ENCODE data around the gene NRTN.
"Not testable (repeated sequence)": the region's sequence is repeated elsewhere in the genome, so short reads cannot be mapped to it uniquely, and the experiment has no call there.

Gene NRTN

GRCh38 chr19:5804516-5805461, at the start of gene NRTN:
Gene NRTN (plus strand): TSS chr19:5805067. CDS start chr19:5824166, 19,099 bp downstream.
- Histone ChIP-seq H3K27ac (ENCODE audit: low read length) (no peak within 1 kb of the TSS), H3K27me3 (ENCODE audit: control insufficient read depth, insufficient read depth, low read length) (peaks cover 22% of the 10 kb centered on the region), H3K36me3 (ENCODE audit: control insufficient read depth, low read depth, low read length) (no peaks in the 10 kb centered on the region), H3K4me1 (ENCODE audit: control insufficient read depth, low read depth, low read length) (peaks cover 3% of the 10 kb centered on the region), H3K9ac (ENCODE audit: low read length) (peak within 1 kb of the TSS; percentile 28), H3K4me3 (ENCODE audit: low read length) (peak within 1 kb of the TSS; percentile 45), H3K9me3 (ENCODE audit: control insufficient read depth, low read depth, low read length) (no peaks in the 10 kb centered on the region)

GRCh38 chr19:5762608-5763217, 42.2 kb upstream of the NRTN start:
- H3K36me3 ChIP-seq (ENCODE audit: control insufficient read depth, low read depth, low read length), result no peaks in the 10 kb centered on the region
- no peaks in the 10 kb centered on the region for H3K9me3 ChIP-seq (ENCODE audit: control insufficient read depth, low read depth, low read length)
- H3K27ac ChIP-seq (ENCODE audit: low read length), result no peak overlapping the region
- no peaks in the 10 kb centered on the region for H3K27me3 ChIP-seq (ENCODE audit: control insufficient read depth, insufficient read depth, low read length)
- H3K9ac ChIP-seq (ENCODE audit: low read length), result no peak overlapping the region
- H3K4me3 ChIP-seq (ENCODE audit: low read length), result no peak overlapping the region
- no peaks in the 10 kb centered on the region for H3K4me1 ChIP-seq (ENCODE audit: control insufficient read depth, low read depth, low read length)

DNA sequence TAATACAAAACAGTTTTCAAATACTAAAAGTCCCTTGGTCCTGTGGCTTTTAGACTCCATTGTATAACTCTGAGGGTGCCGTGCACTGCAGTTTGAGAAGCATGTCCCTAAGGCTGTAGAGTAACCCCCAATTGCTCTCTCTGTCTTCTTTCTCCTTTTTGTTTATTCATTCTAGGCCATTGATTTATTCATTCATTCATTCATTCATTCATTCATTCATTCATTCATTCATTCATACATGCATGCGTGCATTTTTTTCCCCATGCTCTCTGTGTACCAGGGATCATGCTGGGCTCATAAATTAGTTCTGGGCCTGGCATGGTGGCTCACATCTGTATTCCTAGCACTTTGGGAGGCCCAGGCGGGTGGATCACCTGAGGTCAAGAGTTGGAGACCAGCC, 39.6 kb upstream of the NRTN start:
- H3K36me3 ChIP-seq (ENCODE audit: control insufficient read depth, low read depth, low read length), result no peaks in the 10 kb centered on the region
- no peak overlapping the region for H3K9ac ChIP-seq (ENCODE audit: low read length)
- no peaks in the 10 kb centered on the region for H3K4me1 ChIP-seq (ENCODE audit: control insufficient read depth, low read depth, low read length)
- H3K27me3 ChIP-seq (ENCODE audit: control insufficient read depth, insufficient read depth, low read length), result no peaks in the 10 kb centered on the region
- no peak overlapping the region for H3K27ac ChIP-seq (ENCODE audit: low read length)
- H3K4me3 ChIP-seq (ENCODE audit: low read length), result no peak overlapping the region
- no peaks in the 10 kb centered on the region for H3K9me3 ChIP-seq (ENCODE audit: control insufficient read depth, low read depth, low read length)

DNA sequence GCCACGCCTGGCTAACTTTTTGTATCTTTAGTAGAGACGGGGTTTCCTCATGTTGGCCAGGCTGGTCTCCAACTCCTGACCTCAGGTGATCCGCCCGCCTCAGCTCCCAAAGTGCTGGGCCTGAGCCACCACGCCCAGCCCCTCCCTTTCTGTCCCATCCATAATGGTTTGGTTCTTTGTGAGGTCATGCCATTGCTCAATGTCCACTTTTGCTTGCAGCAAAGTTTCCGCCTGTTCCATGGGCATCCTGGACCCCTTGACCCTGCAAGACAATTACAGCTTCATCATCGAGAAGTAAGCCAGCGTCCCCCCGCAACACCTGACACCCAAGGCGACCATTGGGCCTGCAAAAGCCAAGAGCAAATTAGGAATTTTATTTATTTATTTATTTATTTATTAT, 36.9 kb upstream of the NRTN start:
- no peaks in the 10 kb centered on the region for H3K4me1 ChIP-seq (ENCODE audit: control insufficient read depth, low read depth, low read length)
- no peaks in the 10 kb centered on the region for H3K36me3 ChIP-seq (ENCODE audit: control insufficient read depth, low read depth, low read length)
- no peak overlapping the region for H3K27ac ChIP-seq (ENCODE audit: low read length)
- H3K27me3 ChIP-seq (ENCODE audit: control insufficient read depth, insufficient read depth, low read length), result no peaks in the 10 kb centered on the region
- no peak overlapping the region for H3K9ac ChIP-seq (ENCODE audit: low read length)
- no peaks in the 10 kb centered on the region for H3K9me3 ChIP-seq (ENCODE audit: control insufficient read depth, low read depth, low read length)
- H3K4me3 ChIP-seq (ENCODE audit: low read length), result no peak overlapping the region

- Histone ChIP-seq H3K36me3 (ENCODE audit: control insufficient read depth, low read depth, low read length) (no peaks in the 10 kb centered on the region), H3K4me3 (ENCODE audit: low read length) (no peak overlapping the region), H3K9ac (ENCODE audit: low read length) (no peak overlapping the region), H3K9me3 (ENCODE audit: control insufficient read depth, low read depth, low read length) (no peaks in the 10 kb centered on the region), H3K4me1 (ENCODE audit: control insufficient read depth, low read depth, low read length) (no peaks in the 10 kb centered on the region), H3K27ac (ENCODE audit: low read length) (no peak overlapping the region), H3K27me3 (ENCODE audit: control insufficient read depth, insufficient read depth, low read length) (no peaks in the 10 kb centered on the region)
Measured at GRCh38 chr19:5772416-5772815, 32.5 kb upstream of the NRTN start.

DNA sequence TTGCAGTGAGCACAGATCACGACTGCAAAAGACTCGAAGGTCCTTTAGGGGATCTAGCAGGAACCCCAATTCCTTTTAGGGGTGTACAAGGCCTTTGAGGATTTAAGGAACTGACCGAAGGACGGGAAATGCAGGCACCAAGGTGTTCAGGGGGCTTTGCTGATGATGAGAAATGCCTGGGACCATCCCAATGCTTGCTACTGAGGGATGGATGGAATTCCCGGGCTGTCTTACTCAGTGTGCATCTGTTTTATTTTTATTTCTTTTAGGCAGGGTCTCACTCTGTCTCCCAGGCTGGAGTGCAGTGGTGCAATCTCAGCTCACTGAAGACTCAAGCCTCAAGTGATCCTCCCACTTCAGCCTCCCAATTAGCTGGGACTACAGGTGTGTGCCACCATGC, 31.6 kb upstream of the NRTN start:
- Histone ChIP-seq H3K4me1 (ENCODE audit: control insufficient read depth, low read depth, low read length) (no peaks in the 10 kb centered on the region), H3K27me3 (ENCODE audit: control insufficient read depth, insufficient read depth, low read length) (no peaks in the 10 kb centered on the region), H3K4me3 (ENCODE audit: low read length) (no peak overlapping the region), H3K9ac (ENCODE audit: low read length) (peak overlapping the region; percentile 38), H3K27ac (ENCODE audit: low read length) (peak overlapping the region; percentile 45), H3K36me3 (ENCODE audit: control insufficient read depth, low read depth, low read length) (no peaks in the 10 kb centered on the region), H3K9me3 (ENCODE audit: control insufficient read depth, low read depth, low read length) (no peaks in the 10 kb centered on the region)

GRCh38 chr19:5774921-5775320, 29.9 kb upstream of the NRTN start:
- Histone ChIP-seq H3K9ac (ENCODE audit: low read length) (no peak overlapping the region), H3K36me3 (ENCODE audit: control insufficient read depth, low read depth, low read length) (no peaks in the 10 kb centered on the region), H3K27ac (ENCODE audit: low read length) (no peak overlapping the region), H3K4me1 (ENCODE audit: control insufficient read depth, low read depth, low read length) (no peaks in the 10 kb centered on the region), H3K27me3 (ENCODE audit: control insufficient read depth, insufficient read depth, low read length) (no peaks in the 10 kb centered on the region), H3K4me3 (ENCODE audit: low read length) (no peak overlapping the region), H3K9me3 (ENCODE audit: control insufficient read depth, low read depth, low read length) (no peaks in the 10 kb centered on the region)

DNA sequence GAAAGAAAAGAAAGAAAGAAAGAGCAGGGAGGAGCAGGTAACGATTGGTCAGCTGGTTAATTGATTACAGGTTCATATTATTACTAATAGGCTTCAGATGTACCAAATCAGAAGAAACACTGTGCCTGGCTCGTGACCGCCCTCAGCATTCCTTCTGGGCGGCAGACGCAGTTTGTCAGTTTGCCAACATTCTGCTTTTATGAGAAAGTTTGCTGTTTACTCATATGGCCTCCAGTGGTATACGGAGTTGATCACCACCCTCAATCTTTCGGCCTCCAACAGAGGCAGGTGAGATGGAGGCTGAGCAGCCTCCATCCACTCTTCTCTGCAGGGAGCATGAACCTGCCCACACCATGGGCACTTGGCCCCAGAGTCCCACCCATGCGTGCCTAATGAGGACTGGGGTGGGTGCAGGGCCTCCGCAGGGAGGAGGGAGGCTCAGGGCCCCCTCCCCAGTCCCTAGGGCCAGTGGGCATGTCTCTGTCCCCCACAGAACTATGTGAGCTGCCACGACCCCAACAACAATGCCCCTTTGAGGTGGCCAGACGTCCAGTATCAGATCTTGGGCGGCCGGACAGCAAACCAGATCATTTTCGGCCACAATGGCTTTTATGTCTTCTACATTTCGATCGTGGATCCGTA, 29.1 kb upstream of the NRTN start:
- no peak overlapping the region for H3K4me3 ChIP-seq (ENCODE audit: low read length)
- no peaks in the 10 kb centered on the region for H3K9me3 ChIP-seq (ENCODE audit: control insufficient read depth, low read depth, low read length)
- no peak overlapping the region for H3K27ac ChIP-seq (ENCODE audit: low read length)
- H3K9ac ChIP-seq (ENCODE audit: low read length), result no peak overlapping the region
- no peaks in the 10 kb centered on the region for H3K36me3 ChIP-seq (ENCODE audit: control insufficient read depth, low read depth, low read length)
- no peaks in the 10 kb centered on the region for H3K27me3 ChIP-seq (ENCODE audit: control insufficient read depth, insufficient read depth, low read length)
- no peaks in the 10 kb centered on the region for H3K4me1 ChIP-seq (ENCODE audit: control insufficient read depth, low read depth, low read length)

GRCh38 chr19:5778402-5778801, 26.5 kb upstream of the NRTN start:
- H3K4me3 ChIP-seq (ENCODE audit: low read length), result no peak overlapping the region
- no peaks in the 10 kb centered on the region for H3K4me1 ChIP-seq (ENCODE audit: control insufficient read depth, low read depth, low read length)
- no peak overlapping the region for H3K9ac ChIP-seq (ENCODE audit: low read length)
- no peaks in the 10 kb centered on the region for H3K36me3 ChIP-seq (ENCODE audit: control insufficient read depth, low read depth, low read length)
- H3K9me3 ChIP-seq (ENCODE audit: control insufficient read depth, low read depth, low read length), result no peaks in the 10 kb centered on the region
- no peak overlapping the region for H3K27ac ChIP-seq (ENCODE audit: low read length)
- no peaks in the 10 kb centered on the region for H3K27me3 ChIP-seq (ENCODE audit: control insufficient read depth, insufficient read depth, low read length)

DNA sequence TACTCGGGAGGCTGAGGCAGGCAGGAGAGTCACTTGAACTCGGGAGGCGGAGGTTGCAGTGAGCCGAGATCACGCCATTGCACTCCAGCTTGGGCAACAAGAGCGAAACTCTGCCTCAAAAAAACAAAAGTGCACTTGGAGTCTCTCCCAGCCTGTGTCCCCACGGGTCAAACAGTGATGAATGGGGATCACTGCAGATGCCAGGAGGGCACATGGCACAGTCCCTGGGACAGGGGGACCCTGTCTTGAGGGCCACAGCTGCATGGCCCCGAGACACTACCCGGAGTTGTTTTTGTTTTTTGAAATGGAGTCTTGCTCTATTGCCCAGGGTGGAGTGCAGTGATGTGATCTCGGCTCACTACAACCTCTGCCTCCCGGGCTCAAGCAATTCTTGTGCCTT, 24.0 kb upstream of the NRTN start:
- not testable (repeated sequence) for H3K27me3 ChIP-seq (ENCODE audit: control insufficient read depth, insufficient read depth, low read length); H3K9me3 ChIP-seq (ENCODE audit: control insufficient read depth, low read depth, low read length); H3K9ac ChIP-seq (ENCODE audit: low read length)

GRCh38 chr19:5782322-5782721, 22.5 kb upstream of the NRTN start:
- Histone ChIP-seq H3K27ac (ENCODE audit: low read length) (no peak overlapping the region), H3K36me3 (ENCODE audit: control insufficient read depth, low read depth, low read length) (peaks cover 26% of the 10 kb centered on the region), H3K9me3 (ENCODE audit: control insufficient read depth, low read depth, low read length) (no peaks in the 10 kb centered on the region), H3K4me3 (ENCODE audit: low read length) (no peak overlapping the region), H3K27me3 (ENCODE audit: control insufficient read depth, insufficient read depth, low read length) (no peaks in the 10 kb centered on the region), H3K9ac (ENCODE audit: low read length) (no peak overlapping the region), H3K4me1 (ENCODE audit: control insufficient read depth, low read depth, low read length) (no peaks in the 10 kb centered on the region)

More for the DNA sequence above, 24.0 kb upstream of the NRTN start:
- not testable (repeated sequence) for H3K4me1 ChIP-seq (ENCODE audit: control insufficient read depth, low read depth, low read length); H3K4me3 ChIP-seq (ENCODE audit: low read length); H3K27ac ChIP-seq (ENCODE audit: low read length)
- H3K36me3 ChIP-seq (ENCODE audit: control insufficient read depth, low read depth, low read length), result peaks cover 15% of the 10 kb centered on the region

Measured in iPS-18a (cell line).